ENCODE measurements around the gene CDCA3.
"Not testable (repeated sequence)": the region's sequence is repeated elsewhere in the genome, so short reads cannot be mapped to it uniquely, and the experiment has no call there.

DNA sequence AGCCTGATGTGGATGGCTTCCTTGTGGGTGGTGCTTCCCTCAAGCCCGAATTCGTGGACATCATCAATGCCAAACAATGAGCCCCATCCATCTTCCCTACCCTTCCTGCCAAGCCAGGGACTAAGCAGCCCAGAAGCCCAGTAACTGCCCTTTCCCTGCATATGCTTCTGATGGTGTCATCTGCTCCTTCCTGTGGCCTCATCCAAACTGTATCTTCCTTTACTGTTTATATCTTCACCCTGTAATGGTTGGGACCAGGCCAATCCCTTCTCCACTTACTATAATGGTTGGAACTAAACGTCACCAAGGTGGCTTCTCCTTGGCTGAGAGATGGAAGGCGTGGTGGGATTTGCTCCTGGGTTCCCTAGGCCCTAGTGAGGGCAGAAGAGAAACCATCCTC is 19.2 kb upstream of the CDCA3 start:
- TF ChIP-seq, protein P1, sequence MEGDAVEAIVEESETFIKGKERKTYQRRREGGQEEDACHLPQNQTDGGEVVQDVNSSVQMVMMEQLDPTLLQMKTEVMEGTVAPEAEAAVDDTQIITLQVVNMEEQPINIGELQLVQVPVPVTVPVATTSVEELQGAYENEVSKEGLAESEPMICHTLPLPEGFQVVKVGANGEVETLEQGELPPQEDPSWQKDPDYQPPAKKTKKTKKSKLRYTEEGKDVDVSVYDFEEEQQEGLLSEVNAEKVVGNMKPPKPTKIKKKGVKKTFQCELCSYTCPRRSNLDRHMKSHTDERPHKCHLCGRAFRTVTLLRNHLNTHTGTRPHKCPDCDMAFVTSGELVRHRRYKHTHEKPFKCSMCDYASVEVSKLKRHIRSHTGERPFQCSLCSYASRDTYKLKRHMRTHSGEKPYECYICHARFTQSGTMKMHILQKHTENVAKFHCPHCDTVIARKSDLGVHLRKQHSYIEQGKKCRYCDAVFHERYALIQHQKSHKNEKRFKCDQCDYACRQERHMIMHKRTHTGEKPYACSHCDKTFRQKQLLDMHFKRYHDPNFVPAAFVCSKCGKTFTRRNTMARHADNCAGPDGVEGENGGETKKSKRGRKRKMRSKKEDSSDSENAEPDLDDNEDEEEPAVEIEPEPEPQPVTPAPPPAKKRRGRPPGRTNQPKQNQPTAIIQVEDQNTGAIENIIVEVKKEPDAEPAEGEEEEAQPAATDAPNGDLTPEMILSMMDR (IDR thresholded peaks at IDR 0.05; ENCODE audit: insufficient read depth, low read depth, low read length), result not testable (repeated sequence)
- TF ChIP-seq EZH2 (IDR thresholded peaks at IDR 0.05; ENCODE audit: insufficient read depth, low read length), result not testable (repeated sequence)

Data from astrocyte (in vitro differentiated cells and primary cell).